Activated CD4-positive, CD25-positive, alpha-beta regulatory T cell treated with anti-CD3 and anti-CD28 coated beads, Interleukin-2, amount 50 U/mL, for 72 hours (primary cell): ENCODE results near the gene ROR1.

Experiments used
- DNase-seq: peaks from one replicate; pipeline ENCODE4 v3.0.0; 2021

Gene ROR1

GRCh38 chr1:63773815-63774616 lies at the start of gene ROR1:
Gene ROR1, plus strand, starts transcription at chr1:63774017.
- DNase-seq = peak; percentile 42

- no peak for DNase-seq
These were observed 49.4 kb upstream of the ROR1 start for GRCh38 chr1:63724375-63724899.

- no peak for DNase-seq
These were observed 45.1 kb upstream of the ROR1 start for GRCh38 chr1:63728611-63729226.

GRCh38 chr1:63729227-63729620 lies 44.6 kb upstream of the ROR1 start:
- DNase-seq = no peak

- no peak for DNase-seq
These were observed 43.6 kb upstream of the ROR1 start for GRCh38 chr1:63730211-63730610.

- DNase-seq = no peak
These were observed 42.4 kb upstream of the ROR1 start for GRCh38 chr1:63731117-63732043.

GRCh38 chr1:63732666-63733065 lies 41.2 kb upstream of the ROR1 start:
- DNase-seq = no peak

- no peak for DNase-seq
These were observed 35.0 kb upstream of the ROR1 start for GRCh38 chr1:63738772-63739171.

- DNase-seq = no peak
These were observed 34.4 kb upstream of the ROR1 start for GRCh38 chr1:63739452-63739851.

GRCh38 chr1:63740432-63740831 lies 33.4 kb upstream of the ROR1 start:
- DNase-seq = no peak

GRCh38 chr1:63742526-63742925 lies 31.3 kb upstream of the ROR1 start:
- no peak for DNase-seq

- DNase-seq = no peak
These were observed 30.0 kb upstream of the ROR1 start for GRCh38 chr1:63743781-63744180.

- DNase-seq = no peak
These were observed 27.5 kb upstream of the ROR1 start for GRCh38 chr1:63746129-63746864.

GRCh38 chr1:63747445-63747844 lies 26.4 kb upstream of the ROR1 start:
- no peak for DNase-seq

- DNase-seq = no peak
These were observed 25.7 kb upstream of the ROR1 start for GRCh38 chr1:63748046-63748580.

GRCh38 chr1:63748641-63749040 lies 25.2 kb upstream of the ROR1 start:
- DNase-seq = no peak

GRCh38 chr1:63750721-63751120 lies 23.1 kb upstream of the ROR1 start:
- no peak for DNase-seq

GRCh38 chr1:63752176-63752575 lies 21.6 kb upstream of the ROR1 start:
- DNase-seq = no peak

GRCh38 chr1:63753591-63753990 lies 20.2 kb upstream of the ROR1 start:
- DNase-seq = no peak

GRCh38 chr1:63756839-63757238 lies 17.0 kb upstream of the ROR1 start:
- no peak for DNase-seq

- DNase-seq = no peak
These were observed 16.5 kb upstream of the ROR1 start for GRCh38 chr1:63757334-63757733.

GRCh38 chr1:63758791-63759190 lies 15.0 kb upstream of the ROR1 start:
- no peak for DNase-seq
